Endothelial cell of umbilical vein (primary cell): ENCODE measurements around the gene GABPA. TPM values are rescaled to one million over a fixed set of nuclear protein-coding genes. Genes with fewer than 3 reads are reported as not detected.

Experiments used
- BruUV-seq: library from RNA; stranded (reverse); fragments of 400-500 nt; replicated peaks from 2 replicates; lab custom pipeline; 2021; lab: Mats Ljungman, UMichigan
- CTCF ChIA-PET: fragments of 300-600, 350-600 bp; sonication (Branson Sonifier 250); formaldehyde crosslinking; loops from one replicate; lab custom pipeline; 2021; ENCODE audit warnings: antibody characterized with exemption, inconsistent platforms; lab: Charles Lee
- POLR2A ChIA-PET: fragments of 300-600, 350-600 bp; sonication (Branson Sonifier 250); formaldehyde crosslinking; loops from one replicate; lab custom pipeline; 2021; ENCODE audit warnings: antibody characterized with exemption, inconsistent platforms; lab: Charles Lee
- DNase-seq: peaks from one replicate; pipeline ENCODE4 v3.0.0-alpha.2; 2011; ENCODE audit warnings: low read depth, low spot score
- FAIRE-seq: peaks from 2 replicates; lab custom pipeline; 2011; peaks lifted over from hg19 to GRCh38; lab: Jason Lieb, UNC
- H2AFZ ChIP-seq: 2 replicates; pipeline ENCODE4 v1.6.0; 2012; ENCODE audit warnings: low read depth, low read length, control low read depth, inconsistent platforms
- H3K27ac ChIP-seq: 2 replicates; pipeline ENCODE4 v1.5.1; 2011; ENCODE audit warnings: low read depth, mild to moderate bottlenecking, control low read depth, low read length, moderate library complexity; ENCODE audit not compliant: insufficient read depth
- H3K27me3 ChIP-seq, 2 experiments: 2 replicates each; pipeline versions ENCODE4 v1.6.0 to v1.6.1; 2011; ENCODE audit warnings: low read length in 2 of 2, mixed read lengths in 1 of 2; ENCODE audit not compliant: control insufficient read depth in 2 of 2, insufficient read depth in 2 of 2
- H3K36me3 ChIP-seq, 2 experiments: 2 replicates in 1 of 2; 3 replicates in 1 of 2; pipeline ENCODE4 v1.5.1; 2011; ENCODE audit warnings: low read length in 2 of 2, mild to moderate bottlenecking in 1 of 2, moderate library complexity in 1 of 2; ENCODE audit not compliant: control insufficient read depth in 2 of 2, insufficient read depth in 2 of 2; ENCODE audit errors: extremely low read depth in 1 of 2
- H3K4me1 ChIP-seq: 3 replicates; pipeline ENCODE4 v1.5.1; 2011; ENCODE audit warnings: mild to moderate bottlenecking, low read length; ENCODE audit not compliant: control insufficient read depth, insufficient read depth; ENCODE audit errors: extremely low read depth
- H3K4me2 ChIP-seq: 2 replicates; pipeline ENCODE4 v1.6.1; 2011; ENCODE audit warnings: low read length, control low read depth, mixed read lengths; ENCODE audit not compliant: insufficient read depth
- H3K4me3 ChIP-seq, 3 experiments: fragments of 200-600 bp in 1 of 3; sonication (generic), shearing (Covaris generic) in 1 of 3; replicated peaks in 1 of 3; 2 replicates each; pipeline ENCODE4 v1.5.1; 2011 to 2016; ENCODE audit warnings: control low read depth in 3 of 3, low read length in 3 of 3, mild to moderate bottlenecking in 2 of 3, inconsistent platforms in 1 of 3, low read depth in 1 of 3, moderate library complexity in 1 of 3; ENCODE audit not compliant: insufficient read depth in 1 of 3
- H3K79me2 ChIP-seq: 2 replicates; pipeline ENCODE4 v1.6.0; 2012; ENCODE audit warnings: low read length, inconsistent platforms; ENCODE audit not compliant: control insufficient read depth, insufficient read depth
- H3K9ac ChIP-seq: replicated peaks from 2 replicates; pipeline ENCODE3; 2011; ENCODE audit warnings: low read length, control low read depth; ENCODE audit not compliant: insufficient read depth; ENCODE audit errors: extremely low read depth
- H3K9me1 ChIP-seq: replicated peaks from 3 replicates; pipeline ENCODE4 v1.6.0; 2011; ENCODE audit warnings: mild to moderate bottlenecking, low read length; ENCODE audit not compliant: control insufficient read depth, insufficient read depth; ENCODE audit errors: extremely low read depth
- H3K9me3 ChIP-seq: replicated peaks from 2 replicates; pipeline ENCODE4 v1.5.1; 2012; ENCODE audit warnings: low read length, inconsistent platforms; ENCODE audit not compliant: control insufficient read depth, insufficient read depth
- H4K20me1 ChIP-seq: replicated peaks from 2 replicates; pipeline ENCODE3; 2011; ENCODE audit warnings: mild to moderate bottlenecking, low read length; ENCODE audit not compliant: control insufficient read depth, insufficient read depth; ENCODE audit errors: extremely low read depth
- CTCF ChIP-seq, 2 donors: IDR thresholded peaks; 1 replicate in 1 of 2; 2 replicates in 1 of 2; pipeline ENCODE4 v1.5.1; 2011; ENCODE audit warnings: low read length in 2 of 2, mild to moderate bottlenecking in 2 of 2, moderate library complexity in 2 of 2, control low read depth in 1 of 2, inconsistent platforms in 1 of 2, low read depth in 1 of 2; ENCODE audit not compliant: insufficient read depth in 1 of 2; ENCODE audit errors: extremely low read depth in 1 of 2
- EZH2 ChIP-seq: IDR thresholded peaks from 2 replicates; pipeline ENCODE4 v1.6.1; 2012; ENCODE audit warnings: borderline replicate concordance, low read depth, mild to moderate bottlenecking, moderate library complexity, low read length, inconsistent platforms; ENCODE audit not compliant: severe bottlenecking
- FOS ChIP-seq: IDR thresholded peaks from 2 replicates; pipeline ENCODE4 v1.6.1; 2011; ENCODE audit warnings: mild to moderate bottlenecking, low read length, moderate library complexity, borderline replicate concordance; ENCODE audit not compliant: insufficient read depth
- GATA2 ChIP-seq: IDR thresholded peaks from 2 replicates; pipeline ENCODE4 v1.7.0; 2011; ENCODE audit warnings: low read depth, mild to moderate bottlenecking, moderate library complexity, mixed read lengths, low read length; ENCODE audit not compliant: insufficient read length, insufficient read depth
- JUN ChIP-seq: IDR thresholded peaks from 2 replicates; pipeline ENCODE4 v1.6.1; 2011; ENCODE audit warnings: borderline replicate concordance, low read depth; ENCODE audit not compliant: insufficient read length, insufficient read depth
- MAX ChIP-seq: IDR thresholded peaks from 2 replicates; pipeline ENCODE4 v1.6.1; 2011; ENCODE audit not compliant: insufficient read depth, insufficient read length
- MYC ChIP-seq: IDR thresholded peaks from one replicate; pipeline ENCODE4 v1.6.1; 2011; ENCODE audit warnings: mild to moderate bottlenecking, low read depth, low read length
- POLR2A ChIP-seq: IDR thresholded peaks from 2 replicates; pipeline ENCODE4 v1.6.1; 2012; ENCODE audit warnings: low read depth, mild to moderate bottlenecking, control low read depth, low read length
- POLR2AphosphoS5 ChIP-seq: IDR thresholded peaks from 2 replicates; pipeline ENCODE4 v1.6.1; 2012; ENCODE audit warnings: low read depth, mild to moderate bottlenecking, control low read depth, low read length, moderate library complexity; ENCODE audit not compliant: insufficient read depth
- dilution Hi-C: fragments of 300-500 bp; cut with MboI; formaldehyde crosslinking; loops from one replicate; pipeline ENCODE4 v1.15.0; 2019; ENCODE audit warnings: low sequenced_read_pairs; ENCODE audit not compliant: extremely low pct_ligation_motif_present
- intact Hi-C: fragments of 100-400 bp; cut with micrococcal nuclease; formaldehyde crosslinking; loops from one replicate; pipeline ENCODE4 v1.10.0; 2022
- polyA plus RNA-seq, 4 experiments: library from polyadenylated mRNA; depleted of rRNA in 3 of 4; stranded (reverse) in 3 of 4; unstranded in 1 of 4; fragments of >200 nt; gene quantifications; 2 replicates each; pipeline versions ENCODE4 v1.2.1 to v1.2.3, GENCODE V29; 2011 to 2012; ENCODE audit warnings: missing spikeins in 1 of 4
- total RNA-seq: library from RNA; stranded (reverse); gene quantifications from 2 replicates; pipeline ENCODE4 v1.2.3, GENCODE V29; 2021

Gene GABPA
- total and polyA plus RNA-seq, 2 donors (not counting 3 experiments of a cell fraction or from before 2014, with no cell fraction given) = 5.8 to 21.0 TPM

- intact Hi-C loops = no loop called here
These were observed 10.1 kb downstream of the GABPA start for GRCh38 chr21:25744854-25745253.

More at GRCh38 chr21:25744854-25745253, 10.1 kb downstream of the GABPA start:
- Histone ChIP-seq H3K9ac (no peak overlapping the region), H3K27me3 (no peaks in the 10 kb centered on the region), H4K20me1 (no peaks in the 10 kb centered on the region), H3K4me3 (no peak overlapping the region), H2AFZ (no peak overlapping the region), H3K36me3 (peaks cover 2 to 5% of the 10 kb centered on the region in 2 experiments), H3K27ac (no peak overlapping the region), H3K4me2 (no peak overlapping the region), H3K79me2 (peaks cover 2% of the 10 kb centered on the region), H3K9me3 (no peaks in the 10 kb centered on the region), H3K4me1 (no peaks in the 10 kb centered on the region), H3K9me1 (no peaks in the 10 kb centered on the region)
- no peak for TF ChIP-seq JUN
- TF ChIP-seq POLR2AphosphoS5 = no peak
- TF ChIP-seq MAX = no peak
- TF ChIP-seq EZH2 = no peak
- no peak for TF ChIP-seq POLR2A
- TF ChIP-seq FOS = no peak
- no peak for TF ChIP-seq MYC
- no peak for TF ChIP-seq GATA2
- TF ChIP-seq CTCF (IDR thresholded peaks at IDR 0.05; ENCODE audit: extremely low read depth in 1 of 2, insufficient read depth in 1 of 2, low read depth in 1 of 2, low read length in 2 of 2) = no peak
- BruUV-seq = no TSS peak
- dilution Hi-C loops = no loop called here
- FAIRE-seq (peak; percentile 12), DNase-seq (no peak)
- CTCF ChIA-PET = interaction anchor here (1.1 to 1.9 kb wide), 2 partner anchors 8 to 15 kb away, joined by 3 to 7 read pairs; no protein-coding TSS in a partner anchor
- POLR2A ChIA-PET = no interaction called here
